CD14-positive monocyte (primary cell): Measurements from ENCODE around the gene NDST4. TPM values are rescaled to one million over a fixed set of nuclear protein-coding genes. Genes with fewer than 3 reads are reported as not detected.

ENCODE experiments used
- DNase-seq, 3 donors: peaks; one replicate each; pipeline ENCODE4 v3.0.0-alpha.2; 2011 to 2022
- H2AFZ ChIP-seq: 2 replicates; pipeline ENCODE4 v1.6.0; 2012; ENCODE audit warnings: mild to moderate bottlenecking, low read depth, low read length, inconsistent platforms; ENCODE audit not compliant: insufficient read depth, poor library complexity, severe bottlenecking
- H3K27ac ChIP-seq, 2 donors: 1 replicate in 1 of 2; 2 replicates in 1 of 2; pipeline ENCODE4 v1.5.1; 2012 to 2013; ENCODE audit warnings: low read length in 2 of 2, control low read depth in 1 of 2, inconsistent platforms in 1 of 2, low read depth in 1 of 2, mild to moderate bottlenecking in 1 of 2
- H3K27me3 ChIP-seq, 2 donors: one replicate each; pipeline versions ENCODE4 v1.6.0 to v1.6.1; 2011 to 2013; ENCODE audit warnings: low read length in 2 of 2; ENCODE audit not compliant: control insufficient read depth in 2 of 2, insufficient read depth in 2 of 2
- H3K36me3 ChIP-seq, 2 donors: replicated peaks in 1 of 2; 1 replicate in 1 of 2; 2 replicates in 1 of 2; pipeline versions ENCODE4 v1.5.1 to v1.6.1; 2012 to 2013; ENCODE audit warnings: low read length in 2 of 2, control low read depth in 1 of 2, inconsistent platforms in 1 of 2, mild to moderate bottlenecking in 1 of 2; ENCODE audit not compliant: insufficient read depth in 2 of 2, control insufficient read depth in 1 of 2
- H3K4me1 ChIP-seq, 2 donors: 1 replicate in 1 of 2; 2 replicates in 1 of 2; pipeline versions ENCODE4 v1.5.1 to v1.6.1; 2012 to 2013; ENCODE audit warnings: low read length in 2 of 2, control low read depth in 1 of 2, inconsistent platforms in 1 of 2, mild to moderate bottlenecking in 1 of 2, moderate library complexity in 1 of 2; ENCODE audit not compliant: insufficient read depth in 2 of 2, control insufficient read depth in 1 of 2
- H3K4me2 ChIP-seq: replicated peaks from 2 replicates; pipeline ENCODE3; 2012; ENCODE audit warnings: low read length, moderate library complexity, mild to moderate bottlenecking; ENCODE audit not compliant: poor library complexity, severe bottlenecking; ENCODE audit errors: extremely low read depth
- H3K4me3 ChIP-seq, 3 experiments: fragments of 200-600 bp in 1 of 3; sonication (generic) in 1 of 3; replicated peaks in 1 of 3; 1 replicate in 2 of 3; 2 replicates in 1 of 3; pipeline ENCODE4 v1.5.1; 2011 to 2013; ENCODE audit warnings: low read length in 3 of 3, mild to moderate bottlenecking in 3 of 3, control low read depth in 2 of 3, low read depth in 2 of 3, inconsistent platforms in 1 of 3, moderate library complexity in 1 of 3
- H3K79me2 ChIP-seq: 2 replicates; pipeline ENCODE4 v1.6.0; 2012; ENCODE audit warnings: mild to moderate bottlenecking, control low read depth, inconsistent platforms, low read length, moderate library complexity; ENCODE audit not compliant: insufficient read depth
- H3K9ac ChIP-seq: 2 replicates; pipeline ENCODE4 v1.6.0; 2017; ENCODE audit warnings: low read length, mild to moderate bottlenecking; ENCODE audit not compliant: insufficient read depth, poor library complexity, severe bottlenecking
- H3K9me3 ChIP-seq, 2 donors: replicated peaks in 1 of 2; 1 replicate in 1 of 2; 2 replicates in 1 of 2; pipeline versions ENCODE4 v1.5.1 to v1.6.1; 2012 to 2013; ENCODE audit warnings: low read length in 2 of 2, control low read depth in 1 of 2; ENCODE audit not compliant: control insufficient read depth in 1 of 2, insufficient read depth in 1 of 2
- H4K20me1 ChIP-seq: 2 replicates; pipeline ENCODE4 v1.6.0; 2012; ENCODE audit warnings: mild to moderate bottlenecking, low read length, control low read depth, moderate library complexity; ENCODE audit not compliant: insufficient read depth
- H3K27ac Mint-ChIP-seq, 7 donors: one replicate each; pipeline ENCODE4 v1.8.0; 2020; ENCODE audit warnings: mild to moderate bottlenecking in 7 of 7, mixed read lengths in 7 of 7, moderate library complexity in 6 of 7, inconsistent platforms in 2 of 7
- H3K27me3 Mint-ChIP-seq, 3 donors: one replicate each; pipeline ENCODE4 v1.8.0; 2021 to 2022; ENCODE audit warnings: low read depth in 3 of 3, mild to moderate bottlenecking in 3 of 3, mixed read lengths in 3 of 3, moderate library complexity in 3 of 3, inconsistent platforms in 1 of 3
- H3K36me3 Mint-ChIP-seq, 2 donors: one replicate each; pipeline ENCODE4 v1.8.0; 2020; ENCODE audit warnings: mixed read lengths in 2 of 2, inconsistent platforms in 1 of 2, mild to moderate bottlenecking in 1 of 2
- H3K4me1 Mint-ChIP-seq: one replicate; pipeline ENCODE4 v1.8.0; 2020; ENCODE audit warnings: mild to moderate bottlenecking, mixed read lengths
- H3K4me3 Mint-ChIP-seq, 2 donors: one replicate each; pipeline ENCODE4 v1.8.0; 2020; ENCODE audit warnings: mild to moderate bottlenecking in 2 of 2, mixed read lengths in 2 of 2, moderate library complexity in 1 of 2
- H3K9me3 Mint-ChIP-seq, 7 donors: one replicate each; pipeline ENCODE4 v1.8.0; 2020 to 2022; ENCODE audit warnings: mixed read lengths in 7 of 7, mild to moderate bottlenecking in 6 of 7, moderate library complexity in 6 of 7, inconsistent platforms in 2 of 7
- CTCF ChIP-seq: fragments of 200-600 bp; IDR thresholded peaks from one replicate; pipeline ENCODE4 v1.8.0; 2022; ENCODE audit warnings: antibody characterized with exemption, mild to moderate bottlenecking
- WGBS: methylation state at CpG from one replicate; pipeline ENCODE4 v1.1.5; 2013; ENCODE audit warnings: missing lambda C conversion rate; ENCODE audit not compliant: insufficient coverage; 5-methylcytosine and 5-hydroxymethylcytosine counted together
- intact Hi-C, 2 donors: fragments of 100-400 bp; cut with micrococcal nuclease; formaldehyde crosslinking; loops; one replicate each; pipeline versions ENCODE4 v1.15.0 to v1.15.1; 2023
- polyA plus RNA-seq, 3 donors: library from polyadenylated mRNA; depleted of rRNA in 1 of 3; unstranded in 2 of 3; stranded (reverse) in 1 of 3; fragments of 300-500 nt in 2 of 3; fragments of >200 nt in 1 of 3; fragmentation: Illumina TruSeq in 2 of 3; gene quantifications; 1 replicate in 2 of 3; 2 replicates in 1 of 3; pipeline ENCODE4 v1.2.3, GENCODE V29; 2012 to 2021

Gene NDST4
- polyA plus RNA-seq, 3 donors = not detected

GRCh38 chr4:115058533-115058932, 54.9 kb downstream of the NDST4 start:
- no peak for DNase-seq
- no peak for TF ChIP-seq CTCF
- intact Hi-C loops = no loop called here
- Histone ChIP-seq H3K27me3 (no peaks in the 10 kb centered on the region), H3K79me2 (no peaks in the 10 kb centered on the region), H4K20me1 (no peaks in the 10 kb centered on the region), H3K36me3 (no peaks in the 10 kb centered on the region), H3K27ac (no peak overlapping the region), H3K4me1 (no peaks in the 10 kb centered on the region), H3K9me3 (no peaks in the 10 kb centered on the region), H2AFZ (no peak overlapping the region), H3K9ac (no peak overlapping the region), H3K4me2 (no peak overlapping the region), H3K4me3 (no peak overlapping the region)
- no CpG with 5 or more reads among the region's 1 CpG for WGBS
- H3K4me3 Mint-ChIP-seq = no peak overlapping the region
- H3K27ac Mint-ChIP-seq = no peak overlapping the region
- no peaks in the 10 kb centered on the region for H3K27me3 Mint-ChIP-seq
- H3K36me3 Mint-ChIP-seq = no peaks in the 10 kb centered on the region
- H3K9me3 Mint-ChIP-seq = peaks cover 0 to 3% (median 0%) of the 10 kb centered on the region in 7 donors
- H3K4me1 Mint-ChIP-seq = no peaks in the 10 kb centered on the region

GRCh38 chr4:115054836-115055235, 58.6 kb downstream of the NDST4 start:
- H3K9ac ChIP-seq = no peak overlapping the region
- H3K9me3 ChIP-seq = no peaks in the 10 kb centered on the region
- H3K79me2 ChIP-seq = no peaks in the 10 kb centered on the region
- H3K36me3 ChIP-seq = no peaks in the 10 kb centered on the region
- H3K27ac ChIP-seq = no peak overlapping the region
- H3K4me3 ChIP-seq = no peak overlapping the region
- Mint-ChIP-seq H3K27me3 (peaks cover 0 to 3% (median 0%) of the 10 kb centered on the region in 3 donors), H3K27ac (no peak overlapping the region), H3K4me3 (no peak overlapping the region), H3K36me3 (no peaks in the 10 kb centered on the region), H3K9me3 (peaks cover 0 to 3% (median 0%) of the 10 kb centered on the region in 7 donors), H3K4me1 (no peaks in the 10 kb centered on the region)
- H3K4me2 ChIP-seq = no peak overlapping the region
- WGBS = 90% methylated on average over 2 of the region's 4 CpGs
- no peaks in the 10 kb centered on the region for H3K27me3 ChIP-seq
- intact Hi-C loops = no loop called here
- TF ChIP-seq CTCF = no peak
- DNase-seq = no peak
- no peak overlapping the region for H2AFZ ChIP-seq
- H4K20me1 ChIP-seq = no peaks in the 10 kb centered on the region
- H3K4me1 ChIP-seq = no peaks in the 10 kb centered on the region
